Thoracic aorta (tissue), 2 donors: ENCODE measurements around the gene DGKI. TPM values are rescaled to one million over a fixed set of nuclear protein-coding genes. Genes with fewer than 3 reads are reported as not detected.

ENCODE experiments used
- ATAC-seq: fragments of 150-250 bp; one replicate; pipeline ENCODE4 v1.8.0; 2017; ENCODE audit warnings: low read depth; ENCODE audit not compliant: insufficient number of reproducible peaks, low FRiP score
- DNase-seq: peaks from one replicate; pipeline ENCODE4 v3.0.0-alpha.2; 2020; ENCODE audit warnings: low spot score
- H3K27ac ChIP-seq, 2 donors: fragments of 200-600 bp; sonication (generic); 1 replicate in 1 of 2; 2 replicates in 1 of 2; pipeline ENCODE4 v1.5.1; 2016; ENCODE audit warnings: mild to moderate bottlenecking in 2 of 2, moderate library complexity in 2 of 2
- H3K27me3 ChIP-seq: fragments of 200-600 bp; sonication (generic); replicated peaks from 2 replicates; pipeline ENCODE4 v1.6.0; 2016; ENCODE audit warnings: mild to moderate bottlenecking; ENCODE audit not compliant: insufficient read depth
- H3K36me3 ChIP-seq: fragments of 200-600 bp; sonication (generic); one replicate; pipeline ENCODE4 v1.5.1; 2016
- H3K4me1 ChIP-seq, 2 donors: fragments of 200-600 bp; sonication (generic); 1 replicate in 1 of 2; 2 replicates in 1 of 2; pipeline versions ENCODE4 v1.5.1 to v1.6.0; 2016; ENCODE audit warnings: low read depth in 2 of 2, mild to moderate bottlenecking in 1 of 2; ENCODE audit not compliant: control insufficient read depth in 1 of 2
- H3K4me3 ChIP-seq: fragments of 200-600 bp; sonication (generic); 2 replicates; pipeline ENCODE4 v1.5.1; 2016; ENCODE audit warnings: mild to moderate bottlenecking
- H3K9me3 ChIP-seq: fragments of 200-600 bp; sonication (generic); 2 replicates; pipeline ENCODE4 v1.5.1; 2016
- CTCF ChIP-seq: fragments of 200-600 bp; sonication (generic); IDR thresholded peaks from one replicate; pipeline ENCODE4 v1.5.1; 2019; ENCODE audit warnings: antibody characterized with exemption
- total RNA-seq, 2 donors: library from RNA; depleted of rRNA; stranded (reverse); fragments of >200 nt; gene quantifications; one replicate each; pipeline versions ENCODE4 v1.1.0 to v1.2.3, GENCODE V29; 2016

Gene DGKI
- total RNA-seq, 2 donors from 2014 or later = 10.3 to 22.3 TPM

GRCh38 chr7:137421366-137421765 lies 425.4 kb downstream of the DGKI start:
- no peak for TF ChIP-seq CTCF
- no peak overlapping the region for H3K27ac ChIP-seq
- ATAC-seq (no peak), DNase-seq (no peak)
- no peaks in the 10 kb centered on the region for H3K27me3 ChIP-seq
- no peak overlapping the region for H3K4me3 ChIP-seq
- H3K36me3 ChIP-seq = no peaks in the 10 kb centered on the region
- H3K4me1 ChIP-seq = no peaks in the 10 kb centered on the region
- H3K9me3 ChIP-seq = no peaks in the 10 kb centered on the region

GRCh38 chr7:137418841-137419240 lies 427.9 kb downstream of the DGKI start:
- Histone ChIP-seq H3K36me3 (no peaks in the 10 kb centered on the region), H3K9me3 (no peaks in the 10 kb centered on the region), H3K27me3 (no peaks in the 10 kb centered on the region), H3K4me1 (no peaks in the 10 kb centered on the region), H3K27ac (no peak overlapping the region), H3K4me3 (no peak overlapping the region)
- TF ChIP-seq CTCF = no peak
- ATAC-seq (no peak), DNase-seq (no peak)

GRCh38 chr7:137417464-137417863 lies 429.3 kb downstream of the DGKI start:
- Histone ChIP-seq H3K4me3 (no peak overlapping the region), H3K9me3 (no peaks in the 10 kb centered on the region), H3K4me1 (no peaks in the 10 kb centered on the region), H3K27ac (no peak overlapping the region), H3K27me3 (no peaks in the 10 kb centered on the region), H3K36me3 (no peaks in the 10 kb centered on the region)
- no peak for TF ChIP-seq CTCF
- DNase-seq = no peak
- no peak for ATAC-seq

GRCh38 chr7:137413901-137414300 lies 432.9 kb downstream of the DGKI start:
- H3K4me3 ChIP-seq = no peak overlapping the region
- ATAC-seq (no peak), DNase-seq (no peak)
- no peaks in the 10 kb centered on the region for H3K27me3 ChIP-seq
- H3K27ac ChIP-seq = no peak overlapping the region
- H3K36me3 ChIP-seq = no peaks in the 10 kb centered on the region
- H3K9me3 ChIP-seq = no peaks in the 10 kb centered on the region
- TF ChIP-seq CTCF = no peak
- H3K4me1 ChIP-seq = no peaks in the 10 kb centered on the region

GRCh38 chr7:137411446-137411845 lies 435.3 kb downstream of the DGKI start:
- H3K27ac ChIP-seq = no peak overlapping the region
- TF ChIP-seq CTCF = no peak
- ATAC-seq (no peak), DNase-seq (no peak)
- no peaks in the 10 kb centered on the region for H3K9me3 ChIP-seq
- H3K27me3 ChIP-seq = no peaks in the 10 kb centered on the region
- H3K4me1 ChIP-seq = no peaks in the 10 kb centered on the region
- H3K4me3 ChIP-seq = no peak overlapping the region
- no peaks in the 10 kb centered on the region for H3K36me3 ChIP-seq
